Measurements from ENCODE around the gene USP17L17. TPM values are rescaled to one million over a fixed set of nuclear protein-coding genes. Genes with fewer than 3 reads are reported as not detected.
"Not testable (repeated sequence)": the region's sequence is repeated elsewhere in the genome, so short reads cannot be mapped to it uniquely, and the experiment has no call there.

The USP17L17 gene
- not detected in 2 replicates for total RNA-seq (2011; cell fraction: chromatin; rRNA removed; ENCODE audit: low replicate concordance)
- not detected in 2 replicates for total RNA-seq (2011; cell fraction: nucleolus; rRNA removed)
- not detected in 2 replicates for total RNA-seq (2011; cell fraction: nucleoplasm; rRNA removed)
- not detected in 2 replicates for total RNA-seq (2014; rRNA removed)
- not detected in 2 replicates for total RNA-seq (2014; rRNA removed; fragmentation: Illumina TruSeq; extraction: Trizol)
- not detected in 2 replicates for total RNA-seq (2015; rRNA removed; fragmentation: Illumina TruSeq; extraction: Trizol)
- not detected in 2 replicates for total RNA-seq (2021)
- not detected in 2 replicates for polyA plus RNA-seq (2011; rRNA removed)
- not detected in 2 replicates for polyA plus RNA-seq (2011; cell fraction: cytosol; rRNA removed)
- not detected in 2 replicates for polyA plus RNA-seq (2011; cell fraction: nucleus; rRNA removed)
- not detected in 2 replicates for polyA plus RNA-seq (2012)
- not detected in 2 replicates for polyA plus RNA-seq (2014; fragmentation: Illumina TruSeq; extraction: Trizol)
- polyA plus RNA-seq (2014; fragmentation: Nextera tagmentation; extraction: Ambion mirVana): not detected
- not detected in 2 replicates for polyA plus RNA-seq (2014; rRNA removed)
- polyA minus RNA-seq (2011; rRNA and poly(A)+ RNA removed): not detected in 2 replicates
- polyA minus RNA-seq (2011; cell fraction: cytosol; rRNA and poly(A)+ RNA removed): not detected in 2 replicates
- polyA minus RNA-seq (2011; cell fraction: nucleus; rRNA and poly(A)+ RNA removed): not detected in 2 replicates
- Bru-seq, nascent RNA: not detected
- not detected for BruChase-seq, experiment 1, labeled RNA remaining after a 2-hour chase
- BruChase-seq, experiment 2, labeled RNA remaining after a 6-hour chase: not detected
- long read RNA-seq, experiment 1: 0 reads
- long read RNA-seq, experiment 2: 0 reads
- long read RNA-seq, experiment 3: 0 reads

GRCh38 chr4:9243579-9243978, at the start of gene USP17L17:
Gene USP17L17, plus strand, starts transcription at chr4:9243879. Its CDS starts 0 bp downstream, at chr4:9243879.
- WGBS (ENCODE audit: insufficient coverage, low coverage, missing lambda C conversion rate): 3% methylated on average over 5 of the region's 14 CpGs
- DNase-seq (ENCODE audit: extremely low read depth in 1 of 4, low spot score in 3 of 4); H3K27me3 ChIP-seq (ENCODE audit: control insufficient read depth in 2 of 2, insufficient read depth in 2 of 2, low read length in 2 of 2); H4K20me1 ChIP-seq (replicated peaks; ENCODE audit: control insufficient read depth, insufficient read depth, low read length); CTCF ChIA-PET (ENCODE audit: low intra/inter-chr PET ratio); POLR2A ChIA-PET; H3K4me2 ChIP-seq (ENCODE audit: insufficient read depth, low read length); ATAC-seq; FAIRE-seq; BruUV-seq (replicated peaks); H3K9me1 ChIP-seq (ENCODE audit: control insufficient read depth, insufficient read depth, low read length); H3K9me3 ChIP-seq (replicated peaks; ENCODE audit: control insufficient read depth, insufficient read depth, low read depth, low read length); H3K27ac ChIP-seq (ENCODE audit: extremely low read depth, low read depth, low read length); H2AFZ ChIP-seq (ENCODE audit: low read depth, low read length); H3K4me1 ChIP-seq (replicated peaks in 1 of 2; ENCODE audit: control insufficient read depth in 2 of 2, insufficient read depth in 2 of 2, low read length in 2 of 2); H3K4me3 ChIP-seq; intact Hi-C loops (cut with micrococcal nuclease); H3K36me3 ChIP-seq (ENCODE audit: control insufficient read depth, insufficient read depth, low read length); H3K79me2 ChIP-seq (ENCODE audit: control insufficient read depth, insufficient read depth, low read length); H3K9ac ChIP-seq (ENCODE audit: insufficient read depth in 1 of 2, low read depth in 2 of 2, low read length in 2 of 2): not testable (repeated sequence)
- in situ Hi-C loops (cut with MboI): loop anchor here (10.0 kb wide), 1 partner anchor 131 kb away; no protein-coding TSS in a partner anchor

GRCh38 chr4:9210357-9210756, 33.3 kb upstream of the USP17L17 start, which contains the start of gene USP17L10:
Gene USP17L10, plus strand, starts transcription at chr4:9210657. Its CDS starts 0 bp downstream, at chr4:9210657.
- H3K4me1 ChIP-seq (replicated peaks in 1 of 2; ENCODE audit: control insufficient read depth in 2 of 2, insufficient read depth in 2 of 2, low read length in 2 of 2); H3K79me2 ChIP-seq (ENCODE audit: control insufficient read depth, insufficient read depth, low read length); DNase-seq (ENCODE audit: extremely low read depth in 1 of 4, low spot score in 3 of 4); H3K9ac ChIP-seq (ENCODE audit: insufficient read depth in 1 of 2, low read depth in 2 of 2, low read length in 2 of 2); H3K4me3 ChIP-seq; H3K27ac ChIP-seq (ENCODE audit: extremely low read depth, low read depth, low read length); H3K9me3 ChIP-seq (replicated peaks; ENCODE audit: control insufficient read depth, insufficient read depth, low read depth, low read length); POLR2A ChIA-PET; in situ Hi-C loops (cut with MboI); H3K9me1 ChIP-seq (ENCODE audit: control insufficient read depth, insufficient read depth, low read length); H3K27me3 ChIP-seq (ENCODE audit: control insufficient read depth in 2 of 2, insufficient read depth in 2 of 2, low read length in 2 of 2); H2AFZ ChIP-seq (ENCODE audit: low read depth, low read length); FAIRE-seq; H3K36me3 ChIP-seq (ENCODE audit: control insufficient read depth, insufficient read depth, low read length); intact Hi-C loops (cut with micrococcal nuclease); BruUV-seq (replicated peaks); ATAC-seq; CTCF ChIA-PET (ENCODE audit: low intra/inter-chr PET ratio); H4K20me1 ChIP-seq (replicated peaks; ENCODE audit: control insufficient read depth, insufficient read depth, low read length); H3K4me2 ChIP-seq (ENCODE audit: insufficient read depth, low read length): not testable (repeated sequence)
- no CpG with 5 or more reads among the region's 13 CpGs for WGBS (ENCODE audit: insufficient coverage, low coverage, missing lambda C conversion rate)

GRCh38 chr4:9214701-9215100, 29.0 kb upstream of the USP17L17 start:
- intact Hi-C loops (cut with micrococcal nuclease); CTCF ChIA-PET (ENCODE audit: low intra/inter-chr PET ratio); H4K20me1 ChIP-seq (replicated peaks; ENCODE audit: control insufficient read depth, insufficient read depth, low read length): not testable (repeated sequence)

More at GRCh38 chr4:9214701-9215100, 29.0 kb upstream of the USP17L17 start:
- in situ Hi-C loops (cut with MboI); DNase-seq (ENCODE audit: extremely low read depth in 1 of 4, low spot score in 3 of 4); FAIRE-seq; H3K27me3 ChIP-seq (ENCODE audit: control insufficient read depth in 2 of 2, insufficient read depth in 2 of 2, low read length in 2 of 2); H3K4me1 ChIP-seq (replicated peaks in 1 of 2; ENCODE audit: control insufficient read depth in 2 of 2, insufficient read depth in 2 of 2, low read length in 2 of 2); H3K27ac ChIP-seq (ENCODE audit: extremely low read depth, low read depth, low read length); H3K9me1 ChIP-seq (ENCODE audit: control insufficient read depth, insufficient read depth, low read length); H2AFZ ChIP-seq (ENCODE audit: low read depth, low read length); H3K4me3 ChIP-seq; ATAC-seq; BruUV-seq (replicated peaks); H3K4me2 ChIP-seq (ENCODE audit: insufficient read depth, low read length); H3K79me2 ChIP-seq (ENCODE audit: control insufficient read depth, insufficient read depth, low read length); H3K36me3 ChIP-seq (ENCODE audit: control insufficient read depth, insufficient read depth, low read length); H3K9me3 ChIP-seq (replicated peaks; ENCODE audit: control insufficient read depth, insufficient read depth, low read depth, low read length); H3K9ac ChIP-seq (ENCODE audit: insufficient read depth in 1 of 2, low read depth in 2 of 2, low read length in 2 of 2); POLR2A ChIA-PET: not testable (repeated sequence)
- WGBS (ENCODE audit: insufficient coverage, low coverage, missing lambda C conversion rate): under 1% methylated on average over 8 of the region's 14 CpGs
